HG03064 (cell line): ENCODE measurements around the gene PRKCA.
"Not testable (repeated sequence)": the region's sequence is repeated elsewhere in the genome, so short reads cannot be mapped to it uniquely, and the experiment has no call there.

ENCODE experiments used
- ATAC-seq: cut with Tn5 transposase; IDR thresholded peaks from one replicate; pipeline ENCODE4 v1.9.1; 2021; ENCODE audit warnings: low read depth; ENCODE audit not compliant: unreplicated experiment

Gene PRKCA

GRCh38 chr17:66582373-66583111, 280.1 kb downstream of the PRKCA start:
- ATAC-seq, result no peak

- ATAC-seq, result no peak
Measured at GRCh38 chr17:66583112-66583748, 280.8 kb downstream of the PRKCA start.

- ATAC-seq, result no peak
Measured at GRCh38 chr17:66584927-66585326, 282.5 kb downstream of the PRKCA start.

DNA sequence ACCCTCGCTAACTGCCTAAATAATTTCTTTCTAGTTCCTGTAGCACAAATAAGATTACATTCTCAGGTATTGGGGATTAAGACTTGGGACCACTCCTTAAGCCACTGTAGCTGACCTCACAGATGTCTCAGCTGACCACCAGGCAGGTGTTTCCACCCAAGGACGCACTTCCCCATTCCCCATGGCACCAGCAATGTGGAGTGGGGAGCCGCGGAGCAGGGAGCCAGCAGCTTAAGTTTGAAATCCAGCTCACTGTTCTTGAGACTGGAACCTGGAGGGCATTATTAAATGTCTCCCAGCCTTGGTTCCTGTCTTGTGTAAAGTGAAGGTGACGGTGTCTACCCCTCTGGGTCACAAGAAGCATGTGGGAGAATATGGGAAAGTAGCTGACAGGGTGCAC, 283.1 kb downstream of the PRKCA start:
- ATAC-seq, result no peak

GRCh38 chr17:66589892-66590291, 287.5 kb downstream of the PRKCA start:
- ATAC-seq, result no peak

DNA sequence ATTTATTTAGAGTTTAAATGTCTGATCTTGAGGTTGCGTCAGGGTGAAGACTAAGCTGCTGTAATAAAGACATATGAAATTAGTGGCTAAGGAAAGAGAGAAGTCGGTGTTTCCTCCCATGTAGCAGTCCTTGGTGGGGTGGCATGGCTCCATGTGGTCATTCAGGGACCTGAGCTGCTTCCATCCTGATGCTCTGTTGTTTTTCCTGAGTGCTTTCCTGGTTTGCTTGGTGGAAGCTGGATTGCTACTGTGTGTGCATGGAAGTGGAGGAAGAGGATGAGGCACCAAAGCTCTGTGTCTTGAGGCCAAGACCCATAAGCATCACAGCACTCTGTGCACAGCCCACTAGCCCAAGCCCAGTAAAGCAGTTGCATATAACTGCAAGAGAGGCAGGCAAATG, 290.7 kb downstream of the PRKCA start:
- ATAC-seq, result no peak

- no peak for ATAC-seq
Measured at GRCh38 chr17:66595893-66596292, 293.5 kb downstream of the PRKCA start.

- no peak for ATAC-seq
Measured at GRCh38 chr17:66602659-66603384, 300.4 kb downstream of the PRKCA start.

DNA sequence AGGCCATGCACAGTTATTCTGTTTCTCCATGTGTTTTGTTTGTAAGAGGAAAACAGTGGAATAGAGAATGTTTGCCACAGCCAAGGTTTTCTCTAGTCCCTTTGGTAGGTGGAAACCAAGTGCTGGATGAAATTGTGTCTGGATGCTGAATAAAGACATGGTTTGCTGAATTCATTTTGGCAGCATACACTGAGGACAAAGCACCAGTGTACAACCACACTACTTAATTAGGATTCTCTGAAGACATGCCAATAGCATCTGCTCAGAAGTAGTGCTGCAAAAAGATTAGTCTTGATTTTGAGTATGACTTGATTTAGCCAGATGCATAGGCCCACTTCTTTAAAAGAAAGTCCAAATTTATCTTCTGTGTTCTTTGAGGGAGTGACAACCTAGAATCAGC, 302.0 kb downstream of the PRKCA start:
- no peak for ATAC-seq

DNA sequence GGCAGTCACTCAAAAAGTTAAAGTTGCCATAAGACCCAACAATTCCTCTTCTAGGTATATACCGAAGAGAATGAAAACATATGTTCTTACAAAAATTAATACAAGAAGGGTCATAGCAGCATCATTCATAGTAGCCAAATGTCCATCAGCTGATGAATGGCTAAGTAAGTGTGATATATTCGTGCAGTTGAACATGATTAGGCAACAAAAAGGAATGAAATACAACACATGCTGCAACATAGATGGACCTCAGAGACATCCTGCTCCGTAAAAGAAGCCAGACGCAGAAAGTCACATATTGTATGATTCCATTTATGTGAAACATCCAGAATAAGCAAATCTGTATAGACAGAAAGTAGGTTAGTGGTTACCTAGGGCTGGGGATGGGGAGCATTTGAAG, 303.1 kb downstream of the PRKCA start:
- no peak for ATAC-seq

- ATAC-seq, result no peak
Measured at GRCh38 chr17:66610361-66611133, 308.1 kb downstream of the PRKCA start.

DNA sequence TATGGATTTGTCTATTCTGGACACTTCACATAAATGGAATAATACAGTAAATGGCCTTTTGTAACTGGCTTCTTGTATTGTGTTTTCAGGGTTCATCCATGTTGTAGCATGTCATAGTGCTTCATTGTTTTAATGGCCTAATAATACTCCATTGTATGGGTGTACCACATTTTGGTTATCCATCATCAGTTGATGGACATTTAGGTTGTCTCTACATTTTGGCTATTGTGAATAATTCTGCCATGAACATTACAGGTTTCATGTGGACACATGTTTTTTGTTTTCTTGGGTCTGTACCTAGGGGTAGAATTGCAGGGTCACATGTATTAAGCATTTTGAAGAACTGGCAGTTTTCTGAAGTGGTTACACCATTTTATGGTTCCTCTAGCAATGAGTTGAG, 309.0 kb downstream of the PRKCA start:
- ATAC-seq, result no peak

DNA sequence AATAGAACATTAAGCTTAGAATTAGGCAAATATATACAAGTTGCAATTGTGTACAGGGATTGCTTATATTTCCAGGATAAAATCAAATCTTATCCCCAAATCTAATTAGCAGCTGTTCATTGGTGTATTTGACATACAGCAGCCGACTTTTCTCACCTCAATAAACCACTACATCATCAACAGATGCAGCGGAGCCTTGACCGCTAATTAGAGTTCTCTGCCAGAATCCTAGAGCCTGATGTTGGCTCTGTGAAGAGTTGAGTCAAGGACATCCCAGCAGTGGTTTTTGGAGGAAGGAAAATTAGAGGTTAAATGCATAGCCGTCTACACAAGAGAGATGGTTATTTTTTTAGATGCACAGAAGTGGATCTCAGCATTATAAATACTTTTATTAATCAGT, 310.6 kb downstream of the PRKCA start:
- no peak for ATAC-seq

- ATAC-seq, result no peak
Measured at GRCh38 chr17:66614469-66614868, 312.1 kb downstream of the PRKCA start.

DNA sequence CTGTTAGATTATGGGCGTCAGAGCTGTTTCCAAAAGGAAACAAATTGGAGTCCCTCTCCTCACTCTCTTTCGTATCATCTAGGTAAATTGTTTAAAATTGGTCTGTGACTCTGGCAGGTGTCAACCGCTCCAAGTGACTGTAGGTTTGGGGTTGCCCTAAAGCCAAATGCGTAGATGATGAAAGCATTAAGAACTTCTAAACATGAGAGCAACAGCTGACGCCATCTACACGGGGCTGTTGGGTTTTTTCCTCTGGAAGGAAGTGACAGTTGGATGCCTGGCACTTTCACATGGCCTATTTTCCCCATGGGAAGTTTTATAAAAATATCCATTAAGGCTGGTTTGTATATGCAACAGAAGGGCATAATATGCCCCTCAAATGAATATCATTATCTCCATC, 316.8 kb downstream of the PRKCA start:
- ATAC-seq, result no peak

DNA sequence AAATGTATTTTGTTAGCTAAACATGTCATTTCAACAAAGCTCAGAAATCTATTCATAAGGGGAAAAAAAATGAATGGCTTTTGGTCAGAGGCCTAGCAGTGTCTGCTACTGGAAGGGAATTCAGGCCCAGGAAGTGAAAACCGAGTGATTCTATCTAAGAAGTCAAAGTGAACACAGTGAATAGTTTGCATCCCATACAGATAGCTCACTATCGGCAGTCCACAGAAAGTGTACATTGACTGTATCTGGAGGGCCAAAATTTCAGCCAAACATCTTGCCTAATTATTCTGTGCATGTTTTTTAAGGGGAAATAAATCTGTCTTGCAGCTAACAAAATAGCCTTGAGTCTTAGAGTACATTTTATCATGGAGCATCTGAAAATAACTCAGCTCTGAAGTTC, 318.1 kb downstream of the PRKCA start:
- ATAC-seq, result no peak

- not testable (repeated sequence) for ATAC-seq
Measured at GRCh38 chr17:66624630-66625029, 322.2 kb downstream of the PRKCA start.

- ATAC-seq, result no peak
Measured at GRCh38 chr17:66625311-66625767, 322.9 kb downstream of the PRKCA start.

DNA sequence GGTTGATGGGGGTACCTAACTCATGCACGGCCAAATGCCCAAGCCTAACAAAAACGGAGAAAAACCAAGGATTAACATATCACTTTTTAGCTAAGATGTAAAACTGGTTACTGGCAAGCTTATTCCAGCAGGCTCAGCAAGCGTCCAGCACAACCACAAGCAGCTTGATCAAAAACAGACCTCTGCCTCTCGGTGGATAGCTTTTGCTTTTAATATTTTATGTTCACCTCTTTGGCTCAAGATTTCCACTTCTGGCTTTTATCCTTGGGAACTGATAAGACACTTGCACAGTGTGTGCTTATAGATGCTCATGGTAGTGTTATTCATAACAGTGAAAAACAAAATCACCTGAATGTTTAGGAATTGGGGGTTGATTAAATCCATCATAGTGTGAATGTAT, 325.6 kb downstream of the PRKCA start:
- no peak for ATAC-seq

DNA sequence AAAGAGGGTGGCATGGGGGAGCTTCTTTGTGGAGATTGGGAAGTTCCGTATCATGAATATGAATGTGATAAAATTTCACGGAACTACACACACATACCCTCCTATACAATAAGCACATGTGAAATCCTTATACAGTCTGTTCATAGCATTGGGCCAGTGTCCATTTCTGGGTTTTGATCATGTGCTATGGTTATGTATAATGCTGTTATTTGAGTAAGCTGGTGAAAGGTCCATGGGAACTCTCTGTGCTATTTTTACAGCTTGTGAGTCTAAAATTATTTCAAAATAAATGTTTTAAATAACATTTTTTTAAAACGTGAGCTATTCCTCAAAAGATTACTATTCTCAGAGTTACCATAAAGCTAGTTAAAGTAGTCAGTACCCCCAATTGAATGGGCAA, 327.3 kb downstream of the PRKCA start:
- no peak for ATAC-seq

DNA sequence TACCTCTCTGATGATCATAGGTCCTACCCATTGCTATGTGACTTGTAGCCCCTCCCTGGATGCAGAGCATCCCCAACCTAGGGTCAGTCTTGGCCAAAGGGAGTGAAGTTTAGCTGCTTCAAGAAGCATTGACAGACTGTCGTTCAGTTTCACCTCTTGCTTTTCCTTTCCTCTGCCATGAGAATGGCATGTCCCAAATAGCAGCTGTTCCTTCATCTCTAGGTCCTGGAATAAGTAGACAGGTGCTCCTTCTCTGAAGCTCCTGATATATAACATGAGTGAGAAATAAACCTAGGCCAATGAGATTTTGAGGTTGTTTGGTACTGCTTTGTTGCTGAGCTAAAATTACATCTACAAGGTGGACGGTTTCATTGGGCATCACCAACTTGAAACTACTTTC, 328.0 kb downstream of the PRKCA start:
- ATAC-seq, result no peak
